GM18505 (cell line): ENCODE data around the gene AK9.
"Not testable (repeated sequence)": the region's sequence is repeated elsewhere in the genome, so short reads cannot be mapped to it uniquely, and the experiment has no call there.

Experiments
- ATAC-seq: cut with Tn5 transposase; IDR thresholded peaks from one replicate; pipeline ENCODE4 v1.9.1; 2021; ENCODE audit not compliant: unreplicated experiment
- POLR2A ChIP-seq: IDR thresholded peaks from 4 replicates; pipeline ENCODE4 v1.6.1; 2011; ENCODE audit warnings: borderline replicate concordance; ENCODE audit not compliant: insufficient read depth, insufficient read length; ENCODE audit errors: extremely low read depth

The AK9 gene

GRCh38 chr6:109526905-109527628, 163.9 kb downstream of the AK9 start:
- TF ChIP-seq POLR2A: no peak
- no peak for ATAC-seq

- TF ChIP-seq POLR2A: no peak
- no peak for ATAC-seq
Measured at GRCh38 chr6:109524129-109524528, 166.9 kb downstream of the AK9 start.

GRCh38 chr6:109523478-109523877, 167.5 kb downstream of the AK9 start:
- ATAC-seq: no peak
- no peak for TF ChIP-seq POLR2A

GRCh38 chr6:109521080-109521479, 169.9 kb downstream of the AK9 start:
- TF ChIP-seq POLR2A: no peak
- no peak for ATAC-seq

GRCh38 chr6:109519647-109520046, 171.4 kb downstream of the AK9 start:
- ATAC-seq: not testable (repeated sequence)

GRCh38 chr6:109516929-109517328, 174.1 kb downstream of the AK9 start:
- TF ChIP-seq POLR2A: no peak
- no peak for ATAC-seq

GRCh38 chr6:109515781-109516409, 175.1 kb downstream of the AK9 start:
- no peak for TF ChIP-seq POLR2A
- no peak for ATAC-seq

GRCh38 chr6:109514946-109515345, 176.1 kb downstream of the AK9 start:
- no peak for ATAC-seq
- no peak for TF ChIP-seq POLR2A

GRCh38 chr6:109513571-109514071, 177.4 kb downstream of the AK9 start:
- no peak for TF ChIP-seq POLR2A
- ATAC-seq: no peak

- ATAC-seq: no peak
- no peak for TF ChIP-seq POLR2A
Measured at GRCh38 chr6:109512271-109512817, 178.7 kb downstream of the AK9 start.

GRCh38 chr6:109511832-109512231, 179.2 kb downstream of the AK9 start:
- ATAC-seq: no peak
- TF ChIP-seq POLR2A: no peak

GRCh38 chr6:109510358-109510757, 180.6 kb downstream of the AK9 start:
- no peak for TF ChIP-seq POLR2A
- no peak for ATAC-seq

GRCh38 chr6:109508166-109508860, 182.7 kb downstream of the AK9 start:
- TF ChIP-seq POLR2A: no peak
- ATAC-seq: no peak
